Fibroblast of the conjunctiva (primary cell): Measurements from ENCODE around the gene DNAH17.

Source experiments
- DNase-seq: peaks from one replicate; pipeline ENCODE4 v3.0.0-alpha.2; 2010; ENCODE audit warnings: low read depth

The DNAH17 gene

GRCh38 chr17:78577296-78577695 is at the start of gene DNAH17:
Gene DNAH17, minus strand, starts transcription at chr17:78577396. Its CDS starts 2,339 bp downstream, at chr17:78575057.
- DNase-seq: no peak

DNA sequence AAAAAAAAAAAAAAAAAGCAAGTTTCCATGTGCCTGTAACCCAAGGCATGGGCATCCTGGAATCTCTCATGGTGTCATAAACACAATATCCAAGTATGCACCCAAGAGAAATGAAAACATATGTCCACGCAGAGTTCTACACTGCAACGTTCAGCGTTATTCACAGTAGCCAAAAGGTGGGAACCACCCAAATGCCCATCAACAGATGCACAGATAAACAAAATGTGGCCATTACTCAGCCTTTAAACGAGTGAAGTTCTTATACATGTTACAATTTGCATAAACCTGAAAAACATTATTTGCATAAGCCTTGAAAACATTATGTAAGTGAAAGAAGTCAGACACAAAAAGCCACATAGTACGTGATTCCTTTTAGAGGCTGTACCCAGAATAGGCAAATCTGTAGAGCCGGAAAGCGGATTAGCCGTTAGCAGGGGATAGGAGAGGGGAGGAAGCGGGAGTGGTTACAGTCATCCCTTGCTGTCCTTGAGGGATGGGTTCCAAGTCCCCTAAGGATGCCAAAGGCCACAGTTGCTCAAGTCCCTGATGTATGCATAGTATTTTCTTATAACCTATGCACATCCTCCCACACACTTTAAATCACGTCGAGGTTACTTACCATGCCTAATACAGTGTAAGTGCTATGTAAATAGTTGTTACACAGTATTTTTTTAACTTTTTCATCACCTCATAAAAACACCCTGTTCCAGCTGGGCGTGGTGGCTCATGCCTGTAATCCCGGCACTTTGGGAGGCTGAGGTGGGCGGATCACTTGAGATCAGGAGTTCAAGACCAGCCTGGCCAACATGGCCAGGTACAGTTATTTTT is 47.3 kb upstream of the DNAH17 start:
- no peak for DNase-seq

- DNase-seq: no peak
Observed at GRCh38 chr17:78623541-78623940, 46.3 kb upstream of the DNAH17 start.

- no peak for DNase-seq
Observed at GRCh38 chr17:78622491-78623265, 45.5 kb upstream of the DNAH17 start.

DNA sequence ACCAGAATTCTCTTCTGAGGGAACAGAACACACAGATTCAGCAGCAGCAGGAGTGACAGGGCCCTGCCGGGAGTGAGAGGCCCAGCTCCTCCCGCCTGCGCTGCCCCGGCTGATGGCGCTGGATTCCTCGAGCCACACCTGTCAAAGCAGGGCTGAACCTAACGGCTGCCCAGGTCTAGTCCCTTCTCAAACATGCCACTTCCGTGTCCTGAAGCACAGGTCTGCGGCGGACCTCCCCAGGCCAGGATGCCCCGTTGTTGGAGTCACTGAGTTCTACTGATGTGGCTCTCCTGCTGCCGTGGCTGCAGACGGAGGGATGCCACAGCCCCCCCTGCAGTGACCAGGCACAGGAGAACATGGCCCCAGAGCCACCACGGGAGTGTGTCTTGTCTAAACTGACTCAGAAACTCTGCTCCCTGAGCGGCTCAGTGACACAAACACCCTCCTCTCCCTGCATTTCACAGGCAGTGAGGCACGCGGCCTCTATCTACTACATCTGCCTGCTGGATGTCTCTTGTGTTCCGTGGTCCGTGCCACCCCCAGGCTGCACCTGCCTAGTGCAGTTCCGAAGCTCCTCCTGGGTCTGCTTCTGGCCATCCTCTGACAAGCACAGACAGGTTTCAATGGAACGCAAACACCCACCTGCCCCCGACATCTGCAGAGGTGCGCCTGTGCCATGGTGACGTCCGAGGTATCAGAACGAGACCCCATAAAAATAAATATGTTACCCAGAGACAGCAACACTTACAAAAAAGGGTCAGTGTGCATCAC is 44.7 kb upstream of the DNAH17 start:
- DNase-seq: no peak

DNA sequence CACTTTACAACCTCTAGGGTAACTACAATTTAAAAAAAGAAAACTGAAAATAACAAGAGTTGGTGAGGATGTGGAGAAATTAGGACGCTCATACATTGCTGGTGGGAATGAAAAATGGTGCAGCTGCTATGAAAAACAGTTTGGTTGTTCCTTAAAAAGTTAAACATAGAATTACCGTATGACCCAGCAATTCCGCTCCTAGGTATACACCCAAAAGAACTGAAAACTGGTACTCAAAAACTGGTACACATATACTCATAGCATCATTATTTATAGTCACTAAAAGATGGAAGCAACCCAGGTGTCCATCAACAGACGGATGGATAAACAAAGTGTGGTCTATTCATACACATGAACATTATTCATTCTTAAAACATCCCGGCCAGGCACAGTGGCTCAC is 42.9 kb upstream of the DNAH17 start:
- no peak for DNase-seq

- no peak for DNase-seq
Observed at GRCh38 chr17:78619334-78619733, 42.1 kb upstream of the DNAH17 start.

DNA sequence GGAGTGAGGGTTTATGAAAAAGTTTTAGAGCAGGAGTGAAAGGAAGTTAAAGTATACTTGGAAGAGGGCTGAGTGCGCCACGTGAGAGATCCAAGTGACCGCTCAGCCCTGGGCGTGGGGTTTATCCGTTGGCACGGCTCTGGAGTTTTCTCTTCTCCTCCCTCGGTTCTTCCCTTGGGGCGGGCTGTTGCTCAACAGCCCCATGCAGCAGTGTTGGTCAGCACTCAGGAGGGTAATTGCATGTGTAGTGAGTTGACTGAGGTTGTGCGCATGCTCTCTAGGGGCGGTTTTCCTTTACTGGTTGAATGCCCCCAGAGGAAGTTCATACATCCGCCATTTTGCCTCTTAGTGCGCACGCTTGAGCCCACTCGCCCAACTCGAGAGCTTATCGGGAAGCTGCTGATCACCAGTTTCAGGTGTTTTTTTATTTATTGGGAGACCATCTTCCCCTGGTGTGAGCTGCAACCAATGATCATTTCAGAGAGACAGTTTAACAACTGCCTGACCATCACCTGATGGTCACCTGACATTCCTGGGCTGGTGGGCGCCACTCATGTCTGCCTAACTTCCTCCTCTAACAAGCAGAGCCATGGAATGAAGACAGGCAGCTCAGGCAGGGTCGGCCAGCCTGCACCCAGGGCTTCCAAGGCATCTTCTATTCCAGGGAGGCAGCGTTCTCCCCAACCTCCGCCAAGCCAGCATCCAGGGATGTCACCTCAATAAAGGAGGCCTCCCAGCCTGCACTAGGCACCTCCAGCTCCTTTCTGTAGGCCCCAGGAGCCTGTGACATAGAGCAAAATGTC is 41.3 kb upstream of the DNAH17 start:
- DNase-seq: no peak

- no peak for DNase-seq
Observed at GRCh38 chr17:78617511-78618061, 40.4 kb upstream of the DNAH17 start.

DNA sequence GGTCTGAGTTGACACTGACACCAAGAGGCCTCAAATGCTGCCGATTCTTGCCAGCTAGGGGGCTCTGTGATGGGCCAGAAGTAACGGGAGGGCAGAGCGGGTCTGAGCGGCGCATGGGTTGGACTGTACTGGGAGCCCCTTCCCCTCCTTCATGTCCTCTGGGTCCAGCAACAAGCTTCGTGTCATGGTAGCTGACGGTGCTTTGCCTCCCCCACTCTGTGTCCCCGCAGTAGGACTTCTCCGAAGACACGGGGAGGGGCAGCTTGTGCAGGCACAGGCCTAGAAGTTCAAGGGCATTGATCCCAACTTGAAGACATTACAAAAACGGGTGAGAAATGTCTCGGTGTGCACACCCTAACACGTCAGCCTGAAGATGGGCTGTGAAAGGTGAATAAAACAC is 39.8 kb upstream of the DNAH17 start:
- no peak for DNase-seq

DNA sequence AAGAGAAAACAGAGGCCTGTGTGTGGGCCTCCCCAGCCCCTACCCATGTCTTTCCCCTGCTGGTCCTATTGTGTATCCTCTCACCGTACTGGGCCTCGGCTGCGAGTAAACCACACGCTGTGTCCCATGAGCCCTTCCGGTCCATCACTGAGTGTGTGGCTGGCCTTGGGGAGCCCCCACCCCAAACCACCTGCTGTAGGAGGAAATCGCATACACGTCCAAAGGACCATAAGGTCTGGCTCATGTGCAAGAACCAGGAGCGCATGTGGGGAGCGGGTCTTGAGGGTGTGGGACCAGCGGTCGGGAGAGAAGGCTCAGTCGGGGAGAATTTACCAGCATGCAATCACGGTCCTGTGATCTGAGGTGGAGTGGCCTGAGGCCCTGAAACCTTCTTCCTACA is 38.4 kb upstream of the DNAH17 start:
- DNase-seq: no peak

DNA sequence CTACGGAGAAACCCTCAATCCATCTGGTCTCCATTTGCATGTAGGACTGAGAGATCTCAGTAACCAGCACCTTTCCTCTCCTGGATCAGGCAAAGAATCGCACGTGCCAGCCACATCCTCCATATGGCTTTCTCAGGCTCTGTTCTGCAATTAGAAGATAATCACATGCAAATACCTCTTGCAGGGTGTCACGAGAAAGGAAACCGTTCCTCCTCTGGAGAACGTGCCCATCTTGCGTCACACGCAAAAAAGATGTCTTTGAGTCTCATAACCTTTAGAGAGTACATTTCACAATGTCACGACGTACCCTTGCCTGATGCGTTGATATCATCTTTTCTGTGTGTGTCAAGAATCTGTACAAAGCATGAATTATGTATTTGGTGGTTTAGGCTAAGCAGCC is 36.2 kb upstream of the DNAH17 start:
- no peak for DNase-seq

GRCh38 chr17:78611607-78612006 is 34.4 kb upstream of the DNAH17 start:
- DNase-seq: no peak

GRCh38 chr17:78610951-78611511 is 33.8 kb upstream of the DNAH17 start:
- no peak for DNase-seq

GRCh38 chr17:78609191-78609641 is 32.0 kb upstream of the DNAH17 start:
- no peak for DNase-seq

DNA sequence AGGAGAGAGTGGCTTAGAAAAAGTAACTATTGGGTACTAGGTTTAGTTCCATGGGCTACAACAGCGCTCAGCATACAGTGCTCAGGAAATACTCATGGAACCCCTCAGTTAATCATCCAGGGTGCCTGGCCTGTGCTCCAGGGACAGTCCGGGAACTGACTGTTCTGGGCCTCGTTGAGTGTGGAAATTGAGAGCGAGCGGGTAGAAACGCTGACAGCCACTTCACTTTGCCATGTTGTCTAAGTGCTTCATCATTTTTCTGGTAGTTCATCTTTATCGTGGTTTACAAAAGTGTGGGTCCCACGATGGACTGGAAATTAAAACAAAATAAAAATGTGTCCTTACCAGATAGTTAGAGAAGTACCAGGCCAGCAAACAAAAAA is 31.6 kb upstream of the DNAH17 start:
- no peak for DNase-seq

DNA sequence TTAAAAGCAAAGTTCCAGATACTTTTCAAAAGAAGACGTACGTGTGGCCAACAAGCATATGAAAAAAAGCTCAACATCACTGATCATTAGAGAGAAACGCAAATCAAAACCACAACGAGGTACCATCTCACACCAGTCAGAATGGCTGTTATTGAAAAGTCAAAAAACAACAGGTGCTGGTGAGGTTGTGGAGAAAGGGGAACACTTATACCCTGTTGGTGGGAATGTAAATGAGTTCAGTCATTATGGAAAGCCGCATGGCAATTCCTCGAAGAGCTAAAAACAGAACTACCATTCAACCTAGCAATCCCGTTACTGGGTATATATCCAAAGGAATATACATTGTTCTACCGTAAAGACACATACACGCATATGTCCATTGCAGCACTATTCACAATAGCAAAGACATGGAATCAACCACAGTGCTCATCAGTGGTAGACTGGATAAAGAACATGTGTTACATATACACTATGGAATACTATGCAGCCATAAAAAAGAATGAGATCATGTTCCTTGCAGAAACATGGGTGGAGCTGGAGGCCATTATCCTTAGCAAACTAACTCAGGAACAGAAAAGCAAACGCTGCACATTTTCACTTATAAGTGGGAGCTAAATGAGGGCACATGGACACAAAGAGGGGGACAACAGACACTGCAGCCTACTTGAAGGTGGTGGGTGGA is 31.1 kb upstream of the DNAH17 start:
- DNase-seq: no peak

- no peak for DNase-seq
Observed at GRCh38 chr17:78607038-78607437, 29.8 kb upstream of the DNAH17 start.

GRCh38 chr17:78605886-78606285 is 28.7 kb upstream of the DNAH17 start:
- DNase-seq: no peak

DNA sequence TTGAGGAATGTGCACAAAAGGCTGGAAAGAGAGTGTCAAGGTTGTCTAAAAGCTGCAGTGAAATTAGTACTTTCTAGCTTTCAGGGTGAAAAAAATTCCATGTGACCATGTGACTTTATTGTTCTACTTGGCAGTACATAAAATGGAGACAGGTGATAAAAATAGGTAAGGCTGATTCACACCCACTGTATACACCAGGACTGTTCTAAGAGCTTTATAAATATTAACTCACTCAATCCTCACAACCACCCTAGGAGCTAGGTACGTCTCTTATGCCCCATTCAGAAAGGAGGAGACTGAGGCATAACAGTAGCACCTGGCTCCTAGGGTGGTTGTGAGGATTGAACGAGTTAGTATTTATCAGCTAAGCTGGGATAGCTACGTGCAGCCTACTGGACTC is 28.2 kb upstream of the DNAH17 start:
- no peak for DNase-seq

- DNase-seq: no peak
Observed at GRCh38 chr17:78602246-78602645, 25.1 kb upstream of the DNAH17 start.
